Measurements from ENCODE around the gene CLEC9A.

CLEC9A gene

GRCh38 chr12:10113920-10114319, 83.4 kb downstream of the CLEC9A start:
- no peak for DNase-seq

- DNase-seq: no peak
These were observed 84.8 kb downstream of the CLEC9A start for GRCh38 chr12:10115311-10115710.
